GM12878 (cell line): ENCODE measurements around the gene PTPRQ. TPM values are rescaled to one million over a fixed set of nuclear protein-coding genes. Genes with fewer than 3 reads are reported as not detected.

Source experiments
- ATAC-seq: fragments of 200-7000 bp; cut with Tn5 transposase; 3 replicates; pipeline ENCODE4 v1.9.1; 2020; ENCODE audit warnings: mild to moderate bottlenecking, moderate library complexity
- BruUV-seq: library from RNA; stranded (reverse); fragments of 400-500 nt; replicated peaks from 2 replicates; lab custom pipeline; 2021; lab: Mats Ljungman, UMichigan
- CTCF ChIA-PET: fragments of 300-600 bp; sonication (Branson Sonifier 250); formaldehyde crosslinking; extraction: SDS; loops from one replicate; lab custom pipeline; 2021; ENCODE audit warnings: inconsistent platforms; lab: Yijun Ruan, JAX
- POLR2A ChIA-PET: fragments of 350-600 bp; formaldehyde crosslinking; extraction: SDS; loops from one replicate; lab custom pipeline; 2021; ENCODE audit warnings: inconsistent platforms; lab: Charles Lee
- RAD21 ChIA-PET: fragments of 300-600 bp; sonication (Branson Sonifier 250); formaldehyde crosslinking; loops from one replicate; lab custom pipeline; 2023; ENCODE audit warnings: antibody characterized with exemption; ENCODE audit not compliant: unreplicated experiment; lab: Charles Lee
- SMC1A ChIA-PET: fragments of 300-600 bp; sonication (Branson Sonifier 250); formaldehyde crosslinking; loops from one replicate; lab custom pipeline; 2023; ENCODE audit not compliant: unreplicated experiment, uncharacterized antibody; lab: Charles Lee
- DNase-seq: peaks from one replicate; pipeline ENCODE4 v3.0.0-alpha.2; 2011; ENCODE audit warnings: low read depth, low spot score
- FAIRE-seq: peaks from 3 replicates; lab custom pipeline; 2011; peaks lifted over from hg19 to GRCh38; lab: Jason Lieb, UNC
- H2AFZ ChIP-seq: 2 replicates; pipeline ENCODE4 v1.6.0; 2011; ENCODE audit warnings: low read depth, low read length, control low read depth; ENCODE audit not compliant: control insufficient read depth
- H3K27ac ChIP-seq: 2 replicates; pipeline ENCODE4 v1.5.1; 2011; ENCODE audit warnings: control low read depth; ENCODE audit not compliant: control insufficient read depth, insufficient read depth
- H3K27me3 ChIP-seq, 2 experiments: replicated peaks in 1 of 2; 2 replicates each; pipeline versions ENCODE4 v1.6.0 to v1.6.1; 2011; ENCODE audit warnings: low read length in 1 of 2; ENCODE audit not compliant: control insufficient read depth in 2 of 2, insufficient read depth in 2 of 2
- H3K36me3 ChIP-seq, 2 experiments: 2 replicates each; pipeline ENCODE4 v1.5.1; 2011; ENCODE audit warnings: low read length in 1 of 2; ENCODE audit not compliant: control insufficient read depth in 2 of 2, insufficient read depth in 2 of 2
- H3K4me1 ChIP-seq: 2 replicates; pipeline ENCODE4 v1.6.1; 2011; ENCODE audit warnings: mild to moderate bottlenecking, low read length, moderate library complexity, mixed read lengths; ENCODE audit not compliant: control insufficient read depth, insufficient read depth
- H3K4me2 ChIP-seq: 2 replicates; pipeline ENCODE4 v1.6.0; 2011; ENCODE audit warnings: control low read depth; ENCODE audit not compliant: control insufficient read depth, insufficient read depth
- H3K4me3 ChIP-seq: fragments of 200-600 bp; sonication (generic); 2 replicates; pipeline ENCODE4 v1.5.1; 2016
- H3K79me2 ChIP-seq: 2 replicates; pipeline ENCODE4 v1.6.0; 2011; ENCODE audit warnings: low read length; ENCODE audit not compliant: control insufficient read depth, insufficient read depth
- H3K9ac ChIP-seq: 2 replicates; pipeline ENCODE4 v1.8.0; 2011; ENCODE audit warnings: low read length, control low read depth, mixed read lengths; ENCODE audit not compliant: control insufficient read depth, insufficient read depth
- H3K9me3 ChIP-seq: replicated peaks from 3 replicates; pipeline ENCODE4 v1.5.1; 2011; ENCODE audit warnings: mild to moderate bottlenecking, low read length; ENCODE audit not compliant: control insufficient read depth, insufficient read depth
- H4K20me1 ChIP-seq: 2 replicates; pipeline ENCODE4 v1.6.0; 2011; ENCODE audit not compliant: control insufficient read depth, insufficient read depth
- EGR1 ChIP-seq, 2 experiments: IDR thresholded peaks; 1 replicate in 1 of 2; 2 replicates in 1 of 2; pipeline ENCODE4 v1.6.1; 2011 to 2012; ENCODE audit warnings: low read depth in 2 of 2, low read length in 2 of 2, borderline replicate concordance in 1 of 2, mild to moderate bottlenecking in 1 of 2, moderate library complexity in 1 of 2
- EZH2 ChIP-seq: IDR thresholded peaks from 2 replicates; pipeline ENCODE4 v1.6.1; 2012; ENCODE audit warnings: low read depth, mild to moderate bottlenecking, control low read depth, inconsistent platforms, low read length, borderline replicate concordance; ENCODE audit not compliant: control insufficient read depth
- FOS ChIP-seq: IDR thresholded peaks from 3 replicates; pipeline ENCODE4 v1.6.1; 2011; ENCODE audit warnings: borderline replicate concordance; ENCODE audit not compliant: insufficient read length; ENCODE audit errors: extremely low read depth
- HDAC2 ChIP-seq: fragments of 200-600 bp; sonication (generic); IDR thresholded peaks from 2 replicates; pipeline ENCODE4 v1.6.1; 2017
- MEF2A ChIP-seq: IDR thresholded peaks from 2 replicates; pipeline ENCODE4 v1.6.1; 2011; ENCODE audit warnings: low read depth, mild to moderate bottlenecking, low read length, moderate library complexity; ENCODE audit not compliant: insufficient read depth
- MTA2 ChIP-seq: fragments of 450-650 bp; IDR thresholded peaks from 2 replicates; pipeline ENCODE4 v1.6.1; 2016; ENCODE audit warnings: low read depth, mild to moderate bottlenecking, moderate library complexity
- RUNX3 ChIP-seq: IDR thresholded peaks from 2 replicates; pipeline ENCODE4 v1.6.1; 2012; ENCODE audit warnings: low read length, inconsistent platforms
- SP1 ChIP-seq: IDR thresholded peaks from one replicate; pipeline ENCODE4 v1.6.1; 2011; ENCODE audit warnings: low read depth, low read length
- WRNIP1 ChIP-seq: IDR thresholded peaks from 2 replicates; pipeline ENCODE4 v1.6.1; 2011; ENCODE audit warnings: low read depth, low read length, improper control_type of control experiment, borderline replicate concordance
- ZNF217 ChIP-seq: fragments of 450-650 bp; IDR thresholded peaks from 2 replicates; pipeline ENCODE4 v1.6.1; 2017; ENCODE audit warnings: antibody characterized with exemption, mild to moderate bottlenecking
- ZNF274 ChIP-seq: IDR thresholded peaks from one replicate; pipeline ENCODE4 v1.8.0; 2011; ENCODE audit not compliant: insufficient read length, insufficient read depth
- ZNF384 ChIP-seq: IDR thresholded peaks from 2 replicates; pipeline ENCODE4 v1.6.1; 2012; ENCODE audit warnings: low read depth, mild to moderate bottlenecking, low read length, improper control_type of control experiment, borderline replicate concordance
- ZNF622 ChIP-seq: fragments of 450-650 bp; IDR thresholded peaks from 2 replicates; pipeline ENCODE4 v1.6.1; 2017; ENCODE audit warnings: mild to moderate bottlenecking, inconsistent platforms
- ZZZ3 ChIP-seq: IDR thresholded peaks from 2 replicates; pipeline ENCODE4 v1.6.1; 2011; ENCODE audit warnings: low read depth; ENCODE audit not compliant: control insufficient read depth, insufficient read length
- WGBS: methylation state at CpG from one replicate; pipeline ENCODE4 v1.1.6; 2016; ENCODE audit warnings: low lambda C conversion rate; ENCODE audit not compliant: insufficient replicate concordance, insufficient coverage; ENCODE audit errors: missing lambda C conversion rate; 5-methylcytosine and 5-hydroxymethylcytosine counted together
- in situ Hi-C: fragments of 300-500 bp; cut with MboI; formaldehyde crosslinking; loops from 9 replicates; pipeline ENCODE4 v1.14.3; 2018; ENCODE audit warnings: mixed read lengths
- intact Hi-C: fragments of 100-400 bp; cut with micrococcal nuclease; formaldehyde crosslinking; loops from one replicate; pipeline ENCODE4 v1.14.2; 2022; ENCODE audit not compliant: unreplicated experiment
- polyA plus RNA-seq, 11 experiments: library from polyadenylated mRNA; depleted of rRNA in 4 of 11; unstranded in 6 of 11; stranded (reverse) in 5 of 11; fragments of >200 nt; fragmentation: Nextera tagmentation in 4 of 11; fragmentation: Illumina TruSeq in 1 of 11; extraction: Ambion mirVana in 4 of 11; extraction: Trizol in 1 of 11; gene quantifications; 1 replicate in 1 of 11; 2 replicates in 10 of 11; pipeline versions ENCODE4 v1.2.1 to v1.2.3, GENCODE V29; 2011 to 2016; ENCODE audit warnings: inconsistent platforms in 2 of 11, missing spikeins in 2 of 11, low read depth in 1 of 11
- total RNA-seq, 4 experiments: library from RNA; depleted of rRNA in 3 of 4; stranded (reverse); fragments of >200 nt in 3 of 4; fragmentation: Illumina TruSeq in 1 of 4; extraction: Trizol in 1 of 4; gene quantifications; 2 replicates each; pipeline versions ENCODE4 v1.2.1 to v1.2.3, GENCODE V29; 2013 to 2021
- TF ChIP-seq, protein P1 (sequence below): fragments of 450-650 bp; IDR thresholded peaks from 2 replicates; pipeline ENCODE4 v1.6.1; 2017; ENCODE audit warnings: borderline replicate concordance
- TF ChIP-seq, protein P2 (sequence below): fragments of 450-650 bp; IDR thresholded peaks from 2 replicates; pipeline ENCODE4 v1.6.1; 2017; ENCODE audit warnings: mild to moderate bottlenecking

Gene PTPRQ
- total and polyA plus RNA-seq, 10 of the 15 experiments (the other 5 are each of a cell fraction or from before 2014, with no cell fraction given), result 0.01 TPM; not detected in 9

DNA sequence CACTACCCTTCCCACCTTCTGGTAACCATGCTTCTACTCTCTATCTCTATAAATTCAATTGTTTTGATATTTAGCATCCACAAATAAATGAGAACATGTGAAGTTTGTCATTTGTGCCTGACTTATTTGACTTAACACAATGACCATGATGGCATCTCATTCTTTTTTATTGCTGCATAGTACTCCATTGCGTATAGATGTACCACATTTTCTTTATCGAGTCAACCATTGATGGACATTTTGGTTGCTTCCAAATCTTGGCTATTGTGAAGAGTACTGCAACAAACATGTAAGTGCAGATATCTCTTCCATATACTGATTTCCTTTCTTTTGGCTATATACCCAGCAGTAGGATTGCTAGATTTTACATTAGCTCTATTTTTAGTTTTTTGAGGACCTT is 73.6 kb downstream of the PTPRQ start:
- RAD21 ChIA-PET, result no interaction called here
- H3K9ac ChIP-seq, result no peak overlapping the region
- SMC1A ChIA-PET, result no interaction called here
- BruUV-seq, result no TSS peak
- DNase-seq, result no peak
- H3K79me2 ChIP-seq, result no peaks in the 10 kb centered on the region
- no peaks in the 10 kb centered on the region for H3K36me3 ChIP-seq
- no peak overlapping the region for H3K4me2 ChIP-seq
- TF ChIP-seq EGR1 (IDR thresholded peaks at IDR 0.05; ENCODE audit: borderline replicate concordance in 1 of 2, low read depth in 2 of 2, low read length in 2 of 2) (no peak), MTA2 (no peak), ZNF217 (no peak), FOS (no peak), HDAC2 (no peak), SP1 (no peak), MEF2A (no peak), ZNF384 (no peak), WRNIP1 (no peak), ZZZ3 (no peak), ZNF274 (no peak), EZH2 (no peak), RUNX3 (no peak), ZNF622 (no peak)
- TF ChIP-seq, protein P1, sequence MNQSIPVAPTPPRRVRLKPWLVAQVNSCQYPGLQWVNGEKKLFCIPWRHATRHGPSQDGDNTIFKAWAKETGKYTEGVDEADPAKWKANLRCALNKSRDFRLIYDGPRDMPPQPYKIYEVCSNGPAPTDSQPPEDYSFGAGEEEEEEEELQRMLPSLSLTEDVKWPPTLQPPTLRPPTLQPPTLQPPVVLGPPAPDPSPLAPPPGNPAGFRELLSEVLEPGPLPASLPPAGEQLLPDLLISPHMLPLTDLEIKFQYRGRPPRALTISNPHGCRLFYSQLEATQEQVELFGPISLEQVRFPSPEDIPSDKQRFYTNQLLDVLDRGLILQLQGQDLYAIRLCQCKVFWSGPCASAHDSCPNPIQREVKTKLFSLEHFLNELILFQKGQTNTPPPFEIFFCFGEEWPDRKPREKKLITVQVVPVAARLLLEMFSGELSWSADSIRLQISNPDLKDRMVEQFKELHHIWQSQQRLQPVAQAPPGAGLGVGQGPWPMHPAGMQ, result no peak
- TF ChIP-seq, protein P2, sequence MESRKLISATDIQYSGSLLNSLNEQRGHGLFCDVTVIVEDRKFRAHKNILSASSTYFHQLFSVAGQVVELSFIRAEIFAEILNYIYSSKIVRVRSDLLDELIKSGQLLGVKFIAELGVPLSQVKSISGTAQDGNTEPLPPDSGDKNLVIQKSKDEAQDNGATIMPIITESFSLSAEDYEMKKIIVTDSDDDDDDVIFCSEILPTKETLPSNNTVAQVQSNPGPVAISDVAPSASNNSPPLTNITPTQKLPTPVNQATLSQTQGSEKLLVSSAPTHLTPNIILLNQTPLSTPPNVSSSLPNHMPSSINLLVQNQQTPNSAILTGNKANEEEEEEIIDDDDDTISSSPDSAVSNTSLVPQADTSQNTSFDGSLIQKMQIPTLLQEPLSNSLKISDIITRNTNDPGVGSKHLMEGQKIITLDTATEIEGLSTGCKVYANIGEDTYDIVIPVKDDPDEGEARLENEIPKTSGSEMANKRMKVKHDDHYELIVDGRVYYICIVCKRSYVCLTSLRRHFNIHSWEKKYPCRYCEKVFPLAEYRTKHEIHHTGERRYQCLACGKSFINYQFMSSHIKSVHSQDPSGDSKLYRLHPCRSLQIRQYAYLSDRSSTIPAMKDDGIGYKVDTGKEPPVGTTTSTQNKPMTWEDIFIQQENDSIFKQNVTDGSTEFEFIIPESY, result no peak
- POLR2A ChIA-PET, result no interaction called here
- no peak overlapping the region for H3K27ac ChIP-seq
- H2AFZ ChIP-seq, result no peak overlapping the region
- H3K27me3 ChIP-seq, result no peaks in the 10 kb centered on the region; a peak in 1 of 4 replicates
- in situ Hi-C loops (no loop called here), intact Hi-C loops (no loop called here)
- WGBS, result 55% methylated on average over 2 of the region's 2 CpGs
- H4K20me1 ChIP-seq, result no peaks in the 10 kb centered on the region
- no peaks in the 10 kb centered on the region for H3K9me3 ChIP-seq
- H3K4me3 ChIP-seq, result no peak overlapping the region
- no peaks in the 10 kb centered on the region for H3K4me1 ChIP-seq
- ATAC-seq, result no peak
- CTCF ChIA-PET, result no interaction called here
- no peak for FAIRE-seq
